Measurements from ENCODE around the gene IMPA2. TPM values are rescaled to one million over a fixed set of nuclear protein-coding genes. Genes with fewer than 3 reads are reported as not detected.
"Not testable (repeated sequence)": the region's sequence is repeated elsewhere in the genome, so short reads cannot be mapped to it uniquely, and the experiment has no call there.

Gene IMPA2
- total RNA-seq, 1 experiment from 2014 or later, result 34.8 TPM

GRCh38 chr18:12068950-12069320 is 87.6 kb downstream of the IMPA2 start:
- no peaks in the 10 kb centered on the region for H3K4me1 Mint-ChIP-seq (ENCODE audit: low read depth, unreplicated experiment)
- no TSS peak for BruUV-seq (replicated peaks)
- DNase-seq, result no peak
- intact Hi-C loops (cut with micrococcal nuclease; ENCODE audit: unreplicated experiment), result no loop called here
- no peak overlapping the region for H3K4me3 Mint-ChIP-seq (ENCODE audit: low read depth, unreplicated experiment)
- H3K9me3 Mint-ChIP-seq (ENCODE audit: low read depth, unreplicated experiment), result no peaks in the 10 kb centered on the region
- no peak for TF ChIP-seq CTCF (IDR thresholded peaks at IDR 0.05; ENCODE audit: unreplicated experiment)
- H3K36me3 Mint-ChIP-seq (ENCODE audit: insufficient read depth, unreplicated experiment), result no peaks in the 10 kb centered on the region
- H3K27me3 Mint-ChIP-seq (ENCODE audit: unreplicated experiment), result peaks cover 46% of the 10 kb centered on the region
- CTCF ChIA-PET, result no interaction called here
- no peak overlapping the region for H3K27ac Mint-ChIP-seq (ENCODE audit: unreplicated experiment)

GRCh38 chr18:12071066-12071465 is 89.8 kb downstream of the IMPA2 start:
- intact Hi-C loops (cut with micrococcal nuclease; ENCODE audit: unreplicated experiment); BruUV-seq (replicated peaks); H3K9me3 Mint-ChIP-seq (ENCODE audit: low read depth, unreplicated experiment); H3K36me3 Mint-ChIP-seq (ENCODE audit: insufficient read depth, unreplicated experiment); CTCF ChIA-PET; H3K27ac Mint-ChIP-seq (ENCODE audit: unreplicated experiment); DNase-seq; H3K4me3 Mint-ChIP-seq (ENCODE audit: low read depth, unreplicated experiment); H3K4me1 Mint-ChIP-seq (ENCODE audit: low read depth, unreplicated experiment): not testable (repeated sequence)
- peaks cover 53% of the 10 kb centered on the region for H3K27me3 Mint-ChIP-seq (ENCODE audit: unreplicated experiment)

GRCh38 chr18:12072996-12073395 is 91.7 kb downstream of the IMPA2 start:
- no TSS peak for BruUV-seq (replicated peaks)
- Mint-ChIP-seq H3K27me3 (ENCODE audit: unreplicated experiment) (peaks cover 48% of the 10 kb centered on the region), H3K4me1 (ENCODE audit: low read depth, unreplicated experiment) (no peaks in the 10 kb centered on the region), H3K36me3 (ENCODE audit: insufficient read depth, unreplicated experiment) (no peaks in the 10 kb centered on the region), H3K9me3 (ENCODE audit: low read depth, unreplicated experiment) (no peaks in the 10 kb centered on the region), H3K4me3 (ENCODE audit: low read depth, unreplicated experiment) (no peak overlapping the region), H3K27ac (ENCODE audit: unreplicated experiment) (no peak overlapping the region)
- CTCF ChIA-PET, result no interaction called here
- intact Hi-C loops (cut with micrococcal nuclease; ENCODE audit: unreplicated experiment), result no loop called here
- TF ChIP-seq CTCF (IDR thresholded peaks at IDR 0.05; ENCODE audit: unreplicated experiment), result no peak
- no peak for DNase-seq

- H3K27me3 Mint-ChIP-seq (ENCODE audit: unreplicated experiment), result peaks cover 48% of the 10 kb centered on the region
- no peak overlapping the region for H3K27ac Mint-ChIP-seq (ENCODE audit: unreplicated experiment)
- H3K4me3 Mint-ChIP-seq (ENCODE audit: low read depth, unreplicated experiment), result no peak overlapping the region
- no peak for TF ChIP-seq CTCF (IDR thresholded peaks at IDR 0.05; ENCODE audit: unreplicated experiment)
- H3K9me3 Mint-ChIP-seq (ENCODE audit: low read depth, unreplicated experiment), result no peaks in the 10 kb centered on the region
- no peaks in the 10 kb centered on the region for H3K4me1 Mint-ChIP-seq (ENCODE audit: low read depth, unreplicated experiment)
- intact Hi-C loops (cut with micrococcal nuclease; ENCODE audit: unreplicated experiment), result no loop called here
- DNase-seq, result no peak
- no peaks in the 10 kb centered on the region for H3K36me3 Mint-ChIP-seq (ENCODE audit: insufficient read depth, unreplicated experiment)
- CTCF ChIA-PET, result no interaction called here
- no TSS peak for BruUV-seq (replicated peaks)
These were observed 93.4 kb downstream of the IMPA2 start for GRCh38 chr18:12074736-12075135.

- CTCF ChIA-PET, result interaction anchor here (0.7 kb wide), 1 partner anchor 1528 kb away, joined by 3 read pairs; no protein-coding TSS in a partner anchor
These were observed 95.3 kb downstream of the IMPA2 start for GRCh38 chr18:12076424-12077140.

GRCh38 chr18:12077994-12078393 is 96.7 kb downstream of the IMPA2 start:
- DNase-seq; H3K4me3 Mint-ChIP-seq (ENCODE audit: low read depth, unreplicated experiment); H3K9me3 Mint-ChIP-seq (ENCODE audit: low read depth, unreplicated experiment); CTCF ChIA-PET; intact Hi-C loops (cut with micrococcal nuclease; ENCODE audit: unreplicated experiment); H3K4me1 Mint-ChIP-seq (ENCODE audit: low read depth, unreplicated experiment); BruUV-seq (replicated peaks); H3K36me3 Mint-ChIP-seq (ENCODE audit: insufficient read depth, unreplicated experiment); H3K27ac Mint-ChIP-seq (ENCODE audit: unreplicated experiment): not testable (repeated sequence)
- peaks cover 46% of the 10 kb centered on the region for H3K27me3 Mint-ChIP-seq (ENCODE audit: unreplicated experiment)

More at GRCh38 chr18:12076424-12077140, 95.3 kb downstream of the IMPA2 start:
- TF ChIP-seq CTCF (IDR thresholded peaks at IDR 0.05; ENCODE audit: unreplicated experiment), result no peak
- no peaks in the 10 kb centered on the region for H3K36me3 Mint-ChIP-seq (ENCODE audit: insufficient read depth, unreplicated experiment)
- DNase-seq, result peak; percentile 29
- H3K27ac Mint-ChIP-seq (ENCODE audit: unreplicated experiment), result no peak overlapping the region
- H3K27me3 Mint-ChIP-seq (ENCODE audit: unreplicated experiment), result peaks cover 44% of the 10 kb centered on the region
- BruUV-seq (replicated peaks), result no TSS peak
- peak overlapping the region; percentile 52 for H3K4me3 Mint-ChIP-seq (ENCODE audit: low read depth, unreplicated experiment)
- no peaks in the 10 kb centered on the region for H3K4me1 Mint-ChIP-seq (ENCODE audit: low read depth, unreplicated experiment)
- intact Hi-C loops (cut with micrococcal nuclease; ENCODE audit: unreplicated experiment), result no loop called here
- no peaks in the 10 kb centered on the region for H3K9me3 Mint-ChIP-seq (ENCODE audit: low read depth, unreplicated experiment)
